HL-60 (cell line): ENCODE measurements around the gene SNRNP48.

Experiments used
- DNase-seq, 2 experiments: peaks; one replicate each; pipeline ENCODE4 v3.0.0-alpha.2; 2010 to 2020; ENCODE audit warnings: low read depth in 1 of 2, low spot score in 1 of 2
- H3K27ac ChIP-seq: fragments of 250-450 bp; sonication (Bioruptor Pico); replicated peaks from 2 replicates; pipeline ENCODE4 v1.5.1; 2020; ENCODE audit warnings: mild to moderate bottlenecking, moderate library complexity
- H3K27me3 ChIP-seq: fragments of 250-450 bp; sonication (Bioruptor Pico); 2 replicates; pipeline ENCODE4 v1.5.1; 2021; ENCODE audit warnings: mild to moderate bottlenecking, moderate library complexity; ENCODE audit not compliant: insufficient read depth, poor library complexity, severe bottlenecking
- H3K4me3 ChIP-seq: replicated peaks from 2 replicates; pipeline ENCODE4 v1.5.1; 2011; ENCODE audit warnings: mild to moderate bottlenecking, control low read depth, low read length; ENCODE audit not compliant: insufficient read depth
- GABPA ChIP-seq: IDR thresholded peaks from 2 replicates; pipeline ENCODE4 v1.6.1; 2012; ENCODE audit warnings: low read depth
- POLR2AphosphoS5 ChIP-seq: IDR thresholded peaks from 2 replicates; pipeline ENCODE4 v1.6.1; 2012; ENCODE audit warnings: low read depth
- SPI1 ChIP-seq: IDR thresholded peaks from 2 replicates; pipeline ENCODE4 v1.6.1; 2012; ENCODE audit warnings: low read depth, mild to moderate bottlenecking, borderline replicate concordance
- TF ChIP-seq, protein P1 (sequence below): IDR thresholded peaks from one replicate; pipeline ENCODE4 v1.5.1; 2011; ENCODE audit warnings: low read length, control low read depth, inconsistent platforms; ENCODE audit not compliant: insufficient read depth
- TF ChIP-seq, protein P2 (sequence below): IDR thresholded peaks from 2 replicates; pipeline ENCODE4 v1.6.1; 2012; ENCODE audit warnings: low read depth; ENCODE audit not compliant: insufficient replicate concordance

The SNRNP48 gene

DNA sequence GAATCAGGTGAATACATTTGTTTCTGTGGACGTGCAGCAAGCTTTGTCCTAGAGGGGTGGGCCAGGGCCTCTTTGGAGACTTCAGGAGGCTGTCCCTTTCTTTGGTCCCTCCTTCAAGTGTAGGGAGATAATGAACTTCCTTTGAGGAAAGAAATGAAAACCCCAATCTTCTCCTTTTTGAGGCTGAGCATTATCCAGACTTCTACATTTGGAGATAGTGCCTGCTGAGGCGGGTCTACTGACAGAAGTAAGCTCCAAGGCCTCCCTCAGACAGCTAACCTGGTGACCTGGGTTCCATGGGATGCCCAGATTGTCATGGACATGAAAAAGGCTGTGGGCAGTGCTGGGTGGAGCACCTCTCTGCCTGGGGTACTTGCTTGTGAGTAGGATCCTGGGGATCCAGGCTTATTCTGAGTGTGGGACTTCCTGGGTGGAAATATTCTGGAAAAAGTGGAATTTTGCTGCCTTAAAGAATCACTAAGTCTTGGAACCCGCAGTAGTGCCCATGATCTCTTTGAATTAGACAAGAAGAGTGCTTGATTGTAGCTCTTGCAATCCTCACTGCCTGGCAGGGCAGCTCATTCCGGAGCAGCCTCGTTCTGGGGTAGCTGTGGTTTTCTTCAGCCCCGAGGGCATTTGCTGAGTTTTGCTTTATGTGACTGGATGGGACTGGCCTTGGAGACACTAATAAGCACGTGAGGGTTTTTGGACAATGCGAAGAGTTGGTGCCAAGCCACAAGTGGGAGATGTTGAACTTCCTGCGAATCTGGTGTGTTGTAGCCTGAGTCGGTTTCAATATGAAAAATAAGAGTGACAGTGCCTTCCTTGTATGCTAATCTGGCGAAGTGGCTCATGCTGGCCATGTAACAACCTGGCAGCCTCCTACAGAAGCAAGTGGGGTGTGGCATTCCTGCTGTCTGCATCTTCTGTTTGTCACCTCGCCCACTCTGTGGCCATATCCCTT is 28.1 kb downstream of the SNRNP48 start:
- peak overlapping the region; percentile 18 for H3K4me3 ChIP-seq
- peak; percentile 68 to 87 for DNase-seq

DNA sequence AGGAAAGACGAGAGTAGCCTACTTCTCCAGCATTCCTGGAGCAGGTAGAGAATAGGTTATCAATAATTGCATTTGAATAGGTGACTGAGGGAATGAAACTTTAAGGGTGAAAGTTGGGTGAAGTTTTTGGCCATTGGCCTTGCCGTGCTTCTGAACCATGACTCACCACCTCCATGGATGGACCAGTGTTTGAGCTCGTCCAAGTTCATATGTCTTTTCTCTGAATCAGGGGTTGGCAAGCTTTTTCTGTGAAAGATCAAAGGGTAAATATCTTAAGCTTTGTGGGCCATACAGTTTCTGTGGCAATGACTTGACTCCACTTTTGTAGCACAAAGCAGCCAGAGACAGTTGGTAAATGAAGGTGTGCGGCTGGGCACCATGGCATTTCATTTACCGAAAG is 31.8 kb downstream of the SNRNP48 start:
- no peak for DNase-seq
- no peak overlapping the region for H3K4me3 ChIP-seq
- TF ChIP-seq POLR2AphosphoS5: no peak
- TF ChIP-seq, protein P1, sequence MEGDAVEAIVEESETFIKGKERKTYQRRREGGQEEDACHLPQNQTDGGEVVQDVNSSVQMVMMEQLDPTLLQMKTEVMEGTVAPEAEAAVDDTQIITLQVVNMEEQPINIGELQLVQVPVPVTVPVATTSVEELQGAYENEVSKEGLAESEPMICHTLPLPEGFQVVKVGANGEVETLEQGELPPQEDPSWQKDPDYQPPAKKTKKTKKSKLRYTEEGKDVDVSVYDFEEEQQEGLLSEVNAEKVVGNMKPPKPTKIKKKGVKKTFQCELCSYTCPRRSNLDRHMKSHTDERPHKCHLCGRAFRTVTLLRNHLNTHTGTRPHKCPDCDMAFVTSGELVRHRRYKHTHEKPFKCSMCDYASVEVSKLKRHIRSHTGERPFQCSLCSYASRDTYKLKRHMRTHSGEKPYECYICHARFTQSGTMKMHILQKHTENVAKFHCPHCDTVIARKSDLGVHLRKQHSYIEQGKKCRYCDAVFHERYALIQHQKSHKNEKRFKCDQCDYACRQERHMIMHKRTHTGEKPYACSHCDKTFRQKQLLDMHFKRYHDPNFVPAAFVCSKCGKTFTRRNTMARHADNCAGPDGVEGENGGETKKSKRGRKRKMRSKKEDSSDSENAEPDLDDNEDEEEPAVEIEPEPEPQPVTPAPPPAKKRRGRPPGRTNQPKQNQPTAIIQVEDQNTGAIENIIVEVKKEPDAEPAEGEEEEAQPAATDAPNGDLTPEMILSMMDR: no peak
- TF ChIP-seq SPI1: no peak
- no peak for TF ChIP-seq GABPA
- TF ChIP-seq, protein P2, sequence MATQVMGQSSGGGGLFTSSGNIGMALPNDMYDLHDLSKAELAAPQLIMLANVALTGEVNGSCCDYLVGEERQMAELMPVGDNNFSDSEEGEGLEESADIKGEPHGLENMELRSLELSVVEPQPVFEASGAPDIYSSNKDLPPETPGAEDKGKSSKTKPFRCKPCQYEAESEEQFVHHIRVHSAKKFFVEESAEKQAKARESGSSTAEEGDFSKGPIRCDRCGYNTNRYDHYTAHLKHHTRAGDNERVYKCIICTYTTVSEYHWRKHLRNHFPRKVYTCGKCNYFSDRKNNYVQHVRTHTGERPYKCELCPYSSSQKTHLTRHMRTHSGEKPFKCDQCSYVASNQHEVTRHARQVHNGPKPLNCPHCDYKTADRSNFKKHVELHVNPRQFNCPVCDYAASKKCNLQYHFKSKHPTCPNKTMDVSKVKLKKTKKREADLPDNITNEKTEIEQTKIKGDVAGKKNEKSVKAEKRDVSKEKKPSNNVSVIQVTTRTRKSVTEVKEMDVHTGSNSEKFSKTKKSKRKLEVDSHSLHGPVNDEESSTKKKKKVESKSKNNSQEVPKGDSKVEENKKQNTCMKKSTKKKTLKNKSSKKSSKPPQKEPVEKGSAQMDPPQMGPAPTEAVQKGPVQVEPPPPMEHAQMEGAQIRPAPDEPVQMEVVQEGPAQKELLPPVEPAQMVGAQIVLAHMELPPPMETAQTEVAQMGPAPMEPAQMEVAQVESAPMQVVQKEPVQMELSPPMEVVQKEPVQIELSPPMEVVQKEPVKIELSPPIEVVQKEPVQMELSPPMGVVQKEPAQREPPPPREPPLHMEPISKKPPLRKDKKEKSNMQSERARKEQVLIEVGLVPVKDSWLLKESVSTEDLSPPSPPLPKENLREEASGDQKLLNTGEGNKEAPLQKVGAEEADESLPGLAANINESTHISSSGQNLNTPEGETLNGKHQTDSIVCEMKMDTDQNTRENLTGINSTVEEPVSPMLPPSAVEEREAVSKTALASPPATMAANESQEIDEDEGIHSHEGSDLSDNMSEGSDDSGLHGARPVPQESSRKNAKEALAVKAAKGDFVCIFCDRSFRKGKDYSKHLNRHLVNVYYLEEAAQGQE: no peak
- H3K27ac ChIP-seq: no peak overlapping the region
- no peaks in the 10 kb centered on the region for H3K27me3 ChIP-seq

More for the DNA sequence above, 28.1 kb downstream of the SNRNP48 start:
- 0 out of 2 replicates have a peak overlapping the region, but pooled peaks have one; percentile 0 for H3K27ac ChIP-seq
- H3K27me3 ChIP-seq: no peaks in the 10 kb centered on the region
- TF ChIP-seq POLR2AphosphoS5: no peak
- TF ChIP-seq GABPA: no peak
- no peak for TF ChIP-seq SPI1
- TF ChIP-seq, protein P1: no peak
- TF ChIP-seq, protein P2: no peak

DNA sequence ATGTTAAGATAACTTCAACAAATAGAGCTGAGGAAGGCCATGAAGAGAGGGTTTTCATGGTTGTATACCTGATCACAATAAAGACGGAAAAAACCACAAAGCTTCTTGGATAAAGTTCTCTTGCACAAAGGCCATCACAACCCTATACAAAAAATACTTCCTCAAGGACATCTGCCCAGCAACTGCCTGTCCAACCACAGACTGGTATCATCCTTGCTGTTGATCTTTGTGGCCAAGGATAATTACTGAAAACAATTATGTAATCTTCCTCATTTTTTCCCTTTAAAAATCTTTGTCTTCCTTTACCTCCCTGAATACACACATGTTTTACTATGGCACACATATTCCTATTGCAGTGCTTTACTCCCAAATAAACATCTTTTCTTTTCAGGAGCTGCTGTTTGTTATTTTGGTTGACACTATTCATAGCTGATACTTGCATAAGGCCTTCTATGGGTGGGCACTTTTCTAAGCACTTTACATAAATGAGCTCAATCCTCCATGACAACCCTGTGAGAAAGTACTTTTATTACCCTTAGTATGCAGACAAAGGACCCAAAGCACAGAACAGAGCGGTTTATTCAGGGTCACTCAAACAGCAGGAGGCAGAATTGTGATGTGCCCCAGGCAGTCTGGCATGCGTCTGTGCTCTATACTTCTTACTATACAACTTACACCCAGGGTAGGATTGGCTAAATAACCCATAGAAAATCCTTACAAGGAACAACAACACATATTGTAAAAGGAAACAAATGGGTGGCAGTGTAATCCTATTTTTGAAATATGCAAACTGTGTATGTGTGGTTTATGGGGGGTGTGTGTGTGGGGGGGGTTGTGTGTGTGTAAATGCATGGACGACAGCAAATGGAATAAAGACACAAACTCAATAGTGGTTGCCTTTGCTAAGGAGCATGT is 35.1 kb downstream of the SNRNP48 start:
- no peak for TF ChIP-seq SPI1
- TF ChIP-seq, protein P1: no peak
- peak; percentile 26 to 52 for DNase-seq
- H3K27me3 ChIP-seq: no peaks in the 10 kb centered on the region
- no peak overlapping the region for H3K4me3 ChIP-seq
- H3K27ac ChIP-seq: no peak overlapping the region
